Neural cell (in vitro differentiated cells): Measurements from ENCODE around the gene SMTNL1. TPM values are rescaled to one million over a fixed set of nuclear protein-coding genes. Genes with fewer than 3 reads are reported as not detected.

Source experiments
- H2AFZ ChIP-seq: fragments of 200-600, 300-800 bp; sonication (generic), shearing (Covaris generic); 2 replicates; pipeline ENCODE4 v1.6.0; 2014; ENCODE audit warnings: low read depth, mild to moderate bottlenecking, antibody characterized with exemption, low read length, moderate library complexity
- H3F3A ChIP-seq: fragments of 200-600 bp; shearing (Covaris generic); 2 replicates; pipeline ENCODE4 v1.6.1; 2016; ENCODE audit warnings: mild to moderate bottlenecking, moderate library complexity, mixed read lengths, antibody characterized with exemption, low read length; ENCODE audit not compliant: insufficient read depth, poor library complexity, severe bottlenecking
- H3K27ac ChIP-seq: fragments of 200-600, 300-800 bp; sonication (generic), shearing (Covaris generic); 2 replicates; pipeline ENCODE4 v1.5.1; 2014; ENCODE audit warnings: mild to moderate bottlenecking, low read length, moderate library complexity
- H3K27me3 ChIP-seq: fragments of 300-800, 200-600 bp; sonication (generic), shearing (Covaris generic); 2 replicates; pipeline ENCODE4 v1.6.0; 2014; ENCODE audit warnings: mild to moderate bottlenecking, low read depth, low read length, moderate library complexity; ENCODE audit not compliant: insufficient read depth
- H3K36me3 ChIP-seq: fragments of 300-800, 200-600 bp; sonication (generic), shearing (Covaris generic); 2 replicates; pipeline ENCODE4 v1.5.1; 2014; ENCODE audit warnings: mild to moderate bottlenecking, antibody characterized with exemption, low read length, moderate library complexity; ENCODE audit not compliant: insufficient read depth
- H3K4me2 ChIP-seq: fragments of 300-800, 200-600 bp; sonication (generic), shearing (Covaris generic); 2 replicates; pipeline ENCODE4 v1.6.0; 2014; ENCODE audit warnings: mild to moderate bottlenecking, low read length
- H3K4me3 ChIP-seq: fragments of 300-800, 200-600 bp; sonication (generic), shearing (Covaris generic); 2 replicates; pipeline ENCODE4 v1.5.1; 2014; ENCODE audit warnings: mild to moderate bottlenecking, low read length, moderate library complexity
- H3K79me2 ChIP-seq: fragments of 200-600 bp; shearing (Covaris generic); replicated peaks from 2 replicates; pipeline ENCODE4 v1.6.0; 2014; ENCODE audit warnings: mild to moderate bottlenecking, low read length, moderate library complexity; ENCODE audit not compliant: insufficient read depth
- H3K9ac ChIP-seq: fragments of 300-800, 200-600 bp; sonication (generic), shearing (Covaris generic); 2 replicates; pipeline ENCODE4 v1.6.1; 2016; ENCODE audit warnings: mild to moderate bottlenecking, low read length, mixed read lengths
- H3K9me2 ChIP-seq: fragments of 200-600 bp; shearing (Covaris generic); 2 replicates; pipeline ENCODE4 v1.6.1; 2016; ENCODE audit warnings: mild to moderate bottlenecking, low read length, mixed read lengths; ENCODE audit not compliant: insufficient read depth
- H3K9me3 ChIP-seq: fragments of 200-600, 300-800 bp; sonication (generic), shearing (Covaris generic); 2 replicates; pipeline ENCODE4 v1.6.1; 2016; ENCODE audit warnings: mild to moderate bottlenecking, mixed run types, low read length, moderate library complexity, mixed read lengths
- H4K20me1 ChIP-seq: fragments of 200-600 bp; shearing (Covaris generic); 2 replicates; pipeline ENCODE4 v1.6.1; 2016; ENCODE audit warnings: mild to moderate bottlenecking, mixed run types; ENCODE audit not compliant: insufficient read depth
- CTCF ChIP-seq: fragments of 450-650 bp; IDR thresholded peaks from 2 replicates; pipeline ENCODE4 v1.5.1; 2014; ENCODE audit warnings: antibody characterized with exemption, mild to moderate bottlenecking, moderate library complexity; ENCODE audit not compliant: poor library complexity, severe bottlenecking
- EP300 ChIP-seq: fragments of 450-650 bp; conservative IDR thresholded peaks from 2 replicates; pipeline ENCODE4 v1.6.1; 2014; ENCODE audit warnings: antibody characterized with exemption, mild to moderate bottlenecking, moderate library complexity; ENCODE audit not compliant: poor library complexity, severe bottlenecking
- EZH2 ChIP-seq: fragments of 200-600, 300-800 bp; shearing (Covaris generic), sonication (generic); IDR thresholded peaks from 2 replicates; pipeline ENCODE4 v1.6.1; 2014; ENCODE audit warnings: antibody characterized with exemption, low read length, borderline replicate concordance, mild to moderate bottlenecking; ENCODE audit not compliant: insufficient read depth, poor library complexity, severe bottlenecking
- MXI1 ChIP-seq: fragments of 450-650 bp; conservative IDR thresholded peaks from 2 replicates; pipeline ENCODE4 v1.6.1; 2014; ENCODE audit warnings: antibody characterized with exemption, mild to moderate bottlenecking; ENCODE audit not compliant: poor library complexity, severe bottlenecking
- POLR2AphosphoS5 ChIP-seq: IDR thresholded peaks from 2 replicates; pipeline ENCODE4 v1.6.1; 2012
- RAD21 ChIP-seq: fragments of 450-650 bp; conservative IDR thresholded peaks from 2 replicates; pipeline ENCODE4 v1.6.1; 2014; ENCODE audit warnings: antibody characterized with exemption, mild to moderate bottlenecking, moderate library complexity
- REST ChIP-seq: IDR thresholded peaks from 2 replicates; pipeline ENCODE4 v1.6.1; 2012; ENCODE audit warnings: borderline replicate concordance
- SMC3 ChIP-seq: fragments of 450-650 bp; conservative IDR thresholded peaks from 2 replicates; pipeline ENCODE4 v1.6.1; 2014; ENCODE audit warnings: antibody characterized with exemption, mild to moderate bottlenecking, moderate library complexity; ENCODE audit not compliant: poor library complexity
- TAF1 ChIP-seq: IDR thresholded peaks from 2 replicates; pipeline ENCODE4 v1.6.1; 2012; ENCODE audit warnings: low read depth
- polyA plus RNA-seq: library from polyadenylated mRNA; depleted of rRNA; stranded (reverse); fragments of >200 nt; gene quantifications from 2 replicates; pipeline ENCODE4 v1.2.3, GENCODE V29; 2014

The SMTNL1 gene
- polyA plus RNA-seq, 1 donor from 2014 or later: not detected

- H3K9me3 ChIP-seq: no peaks in the 10 kb centered on the region
- no peaks in the 10 kb centered on the region for H3K36me3 ChIP-seq
- H3K4me3 ChIP-seq: peak overlapping the region; percentile 42
- H3K27me3 ChIP-seq: no peaks in the 10 kb centered on the region
- TF ChIP-seq TAF1 (no peak), MXI1 (no peak), SMC3 (no peak), REST (no peak), RAD21 (no peak), EZH2 (no peak), CTCF (no peak), POLR2AphosphoS5 (no peak), EP300 (no peak)
- no peak overlapping the region for H3K9ac ChIP-seq
- no peaks in the 10 kb centered on the region for H3K79me2 ChIP-seq
- no peaks in the 10 kb centered on the region for H4K20me1 ChIP-seq
- H3K27ac ChIP-seq: no peak overlapping the region
- H3F3A ChIP-seq: no peaks in the 10 kb centered on the region
- H3K9me2 ChIP-seq: no peaks in the 10 kb centered on the region
- no peak overlapping the region for H3K4me2 ChIP-seq
- no peak overlapping the region for H2AFZ ChIP-seq
These were observed 60.8 kb downstream of the SMTNL1 start for GRCh38 chr11:57597916-57598830.

GRCh38 chr11:57598831-57599155 lies 61.4 kb downstream of the SMTNL1 start:
- H3K9ac ChIP-seq: no peak overlapping the region

More at GRCh38 chr11:57598831-57599155, 61.4 kb downstream of the SMTNL1 start:
- Histone ChIP-seq H3K36me3 (no peaks in the 10 kb centered on the region), H3K79me2 (no peaks in the 10 kb centered on the region), H3F3A (no peaks in the 10 kb centered on the region), H4K20me1 (no peaks in the 10 kb centered on the region), H3K4me3 (no peak overlapping the region), H3K9me3 (no peaks in the 10 kb centered on the region), H3K27me3 (no peaks in the 10 kb centered on the region), H3K4me2 (no peak overlapping the region), H3K27ac (no peak overlapping the region), H2AFZ (no peak overlapping the region), H3K9me2 (no peaks in the 10 kb centered on the region)
- no peak for TF ChIP-seq REST
- no peak for TF ChIP-seq TAF1
- TF ChIP-seq POLR2AphosphoS5: no peak
- no peak for TF ChIP-seq EP300
- TF ChIP-seq MXI1: no peak
- no peak for TF ChIP-seq CTCF
- no peak for TF ChIP-seq EZH2
- TF ChIP-seq RAD21: no peak
- no peak for TF ChIP-seq SMC3
